IMR-90 (cell line): ENCODE results near the gene ACRBP.

Source experiments
- BHLHE40 ChIP-seq: fragments of 150-350 bp; IDR thresholded peaks from 2 replicates; pipeline ENCODE4 v1.6.1; 2016; ENCODE audit warnings: mild to moderate bottlenecking, low read depth, low read length
- CTCF ChIP-seq: conservative IDR thresholded peaks from 2 replicates; pipeline ENCODE4 v1.5.1; 2012; ENCODE audit warnings: mild to moderate bottlenecking, low read depth, low read length, improper control_type of control experiment
- MAFK ChIP-seq: IDR thresholded peaks from 2 replicates; pipeline ENCODE4 v1.6.1; 2012; ENCODE audit warnings: low read depth, low read length, improper control_type of control experiment
- MXI1 ChIP-seq: IDR thresholded peaks from 2 replicates; pipeline ENCODE4 v1.6.1; 2012; ENCODE audit warnings: low read depth, mild to moderate bottlenecking, low read length, moderate library complexity, borderline replicate concordance
- POLR2A ChIP-seq: IDR thresholded peaks from 2 replicates; pipeline ENCODE4 v1.6.1; 2012; ENCODE audit warnings: mild to moderate bottlenecking, low read depth, low read length
- RAD21 ChIP-seq: IDR thresholded peaks from 2 replicates; pipeline ENCODE4 v1.6.1; 2012; ENCODE audit warnings: low read length, improper control_type of control experiment
- RCOR1 ChIP-seq: IDR thresholded peaks from 2 replicates; pipeline ENCODE4 v1.6.1; 2012; ENCODE audit warnings: mild to moderate bottlenecking, low read length, improper control_type of control experiment; ENCODE audit not compliant: insufficient replicate concordance

DNA sequence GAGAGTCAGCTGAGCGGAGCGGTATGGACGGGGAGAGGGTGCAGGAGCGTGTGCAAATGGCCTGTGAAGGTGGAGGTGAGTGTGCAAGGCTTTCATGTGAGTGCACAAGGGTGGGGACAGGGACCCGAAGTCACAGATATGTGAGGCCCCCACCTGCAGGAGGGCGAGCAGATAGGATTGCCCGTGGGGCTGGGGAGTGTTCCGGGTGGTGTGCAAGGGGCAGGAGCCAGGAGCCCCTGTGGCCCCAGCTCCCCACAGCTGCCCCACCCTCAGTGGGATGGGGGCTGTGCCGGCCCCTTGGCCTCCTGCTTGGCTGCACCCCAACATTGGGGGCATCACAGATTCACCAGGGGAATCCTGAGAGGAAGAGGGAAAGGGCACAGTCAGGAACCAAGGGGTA is 47.5 kb upstream of the ACRBP start:
- TF ChIP-seq POLR2A (no peak), CTCF (no peak), RAD21 (no peak), MXI1 (no peak), RCOR1 (no peak), MAFK (no peak), BHLHE40 (no peak)
